Glutamatergic neuron (in vitro differentiated cells): ENCODE measurements around the gene PPFIBP1. TPM values are rescaled to one million over a fixed set of nuclear protein-coding genes. Genes with fewer than 3 reads are reported as not detected.

Experiments
- DNase-seq: peaks from one replicate; pipeline ENCODE4 v3.0.0; 2022
- H3K27ac Mint-ChIP-seq: one replicate; pipeline ENCODE4 v1.8.0; 2020; ENCODE audit warnings: mild to moderate bottlenecking, mixed read lengths, inconsistent platforms; ENCODE audit not compliant: unreplicated experiment
- H3K27me3 Mint-ChIP-seq: one replicate; pipeline ENCODE4 v1.8.0; 2020; ENCODE audit warnings: mild to moderate bottlenecking, moderate library complexity, mixed read lengths, inconsistent platforms; ENCODE audit not compliant: unreplicated experiment
- H3K36me3 Mint-ChIP-seq: one replicate; pipeline ENCODE4 v1.8.0; 2020; ENCODE audit warnings: mild to moderate bottlenecking, mixed read lengths, inconsistent platforms; ENCODE audit not compliant: unreplicated experiment
- H3K4me1 Mint-ChIP-seq: one replicate; pipeline ENCODE4 v1.8.0; 2020; ENCODE audit warnings: mild to moderate bottlenecking, low read depth, mixed read lengths, inconsistent platforms; ENCODE audit not compliant: unreplicated experiment
- H3K4me3 Mint-ChIP-seq: one replicate; pipeline ENCODE4 v1.8.0; 2020; ENCODE audit warnings: mild to moderate bottlenecking, mixed read lengths, inconsistent platforms; ENCODE audit not compliant: unreplicated experiment
- H3K9me3 Mint-ChIP-seq: one replicate; pipeline ENCODE4 v1.8.0; 2020; ENCODE audit warnings: mild to moderate bottlenecking, moderate library complexity, mixed read lengths, inconsistent platforms; ENCODE audit not compliant: unreplicated experiment
- CTCF ChIP-seq: fragments of 200-600 bp; sonication (generic); IDR thresholded peaks from one replicate; pipeline ENCODE4 v1.5.0; 2021; ENCODE audit not compliant: partially characterized antibody, unreplicated experiment
- total RNA-seq: library from RNA; stranded (reverse); fragmentation: NEBNext Ultra II Directional; extraction: Animal tissue kit (Norgen Biotek cat#: 25700); gene quantifications from one replicate; pipeline ENCODE4 v1.2.1, GENCODE V29; 2021; ENCODE audit not compliant: unreplicated experiment

Gene PPFIBP1
- total RNA-seq, 1 donor from 2014 or later: 43.0 TPM

GRCh38 chr12:27561535-27562350 is 37.7 kb downstream of the PPFIBP1 start:
- no peak overlapping the region for H3K27ac Mint-ChIP-seq
- H3K9me3 Mint-ChIP-seq: no peaks in the 10 kb centered on the region

GRCh38 chr12:27564612-27565213 is 40.7 kb downstream of the PPFIBP1 start:
- Mint-ChIP-seq H3K36me3 (no peaks in the 10 kb centered on the region), H3K27me3 (no peaks in the 10 kb centered on the region), H3K27ac (no peak overlapping the region), H3K4me3 (no peak overlapping the region), H3K4me1 (peaks cover 9% of the 10 kb centered on the region), H3K9me3 (peaks cover 1% of the 10 kb centered on the region)
- no peak for DNase-seq
- no peak for TF ChIP-seq CTCF

More at GRCh38 chr12:27561535-27562350, 37.7 kb downstream of the PPFIBP1 start:
- no peak overlapping the region for H3K4me3 Mint-ChIP-seq
- no peak for TF ChIP-seq CTCF
- H3K4me1 Mint-ChIP-seq: peaks cover 9% of the 10 kb centered on the region
- no peak for DNase-seq
- no peaks in the 10 kb centered on the region for H3K36me3 Mint-ChIP-seq
- H3K27me3 Mint-ChIP-seq: no peaks in the 10 kb centered on the region

- peaks cover 1% of the 10 kb centered on the region for H3K9me3 Mint-ChIP-seq
- no peak for TF ChIP-seq CTCF
- H3K4me3 Mint-ChIP-seq: no peak overlapping the region
- no peak for DNase-seq
- H3K36me3 Mint-ChIP-seq: no peaks in the 10 kb centered on the region
- H3K4me1 Mint-ChIP-seq: peaks cover 9% of the 10 kb centered on the region
- no peak overlapping the region for H3K27ac Mint-ChIP-seq
- H3K27me3 Mint-ChIP-seq: no peaks in the 10 kb centered on the region
These were observed 42.2 kb downstream of the PPFIBP1 start for GRCh38 chr12:27566159-27566558.

- peaks cover 1% of the 10 kb centered on the region for H3K9me3 Mint-ChIP-seq
- H3K36me3 Mint-ChIP-seq: no peaks in the 10 kb centered on the region
- TF ChIP-seq CTCF: no peak
- DNase-seq: no peak
- H3K27ac Mint-ChIP-seq: no peak overlapping the region
- no peak overlapping the region for H3K4me3 Mint-ChIP-seq
- peaks cover 5% of the 10 kb centered on the region for H3K4me1 Mint-ChIP-seq
- H3K27me3 Mint-ChIP-seq: no peaks in the 10 kb centered on the region
These were observed 42.6 kb downstream of the PPFIBP1 start for GRCh38 chr12:27566626-27567025.

GRCh38 chr12:27571463-27571862 is 47.5 kb downstream of the PPFIBP1 start:
- Mint-ChIP-seq H3K27ac (no peak overlapping the region), H3K4me3 (no peak overlapping the region), H3K9me3 (peaks cover 3% of the 10 kb centered on the region), H3K27me3 (no peaks in the 10 kb centered on the region), H3K36me3 (no peaks in the 10 kb centered on the region), H3K4me1 (peaks cover 4% of the 10 kb centered on the region)
- no peak for DNase-seq
- no peak for TF ChIP-seq CTCF
